Thyroid gland (tissue), 4 donors: Measurements from ENCODE around the gene CDH23. TPM values are rescaled to one million over a fixed set of nuclear protein-coding genes. Genes with fewer than 3 reads are reported as not detected.

Source experiments
- DNase-seq, 2 donors: peaks; one replicate each; pipeline ENCODE4 v3.0.0-alpha.2; 2019
- H3K27ac ChIP-seq, 3 donors: fragments of 200-600 bp; sonication (generic); 1 replicate in 2 of 3; 2 replicates in 1 of 3; pipeline ENCODE4 v1.5.1; 2016 to 2019; ENCODE audit warnings: mild to moderate bottlenecking in 1 of 3, moderate library complexity in 1 of 3
- H3K27me3 ChIP-seq: fragments of 200-600 bp; sonication (generic); one replicate; pipeline ENCODE4 v1.5.1; 2019
- H3K36me3 ChIP-seq, 2 donors: fragments of 200-600 bp; sonication (generic); one replicate each; pipeline ENCODE4 v1.5.1; 2016 to 2019
- H3K4me1 ChIP-seq, 2 donors: fragments of 200-600 bp; sonication (generic); one replicate each; pipeline ENCODE4 v1.5.1; 2017 to 2019
- H3K4me3 ChIP-seq, 3 donors: fragments of 200-600 bp; sonication (generic); replicated peaks in 1 of 3; 1 replicate in 2 of 3; 2 replicates in 1 of 3; pipeline ENCODE4 v1.5.1; 2016; ENCODE audit warnings: mild to moderate bottlenecking in 1 of 3
- H3K9me3 ChIP-seq: fragments of 200-600 bp; sonication (generic); one replicate; pipeline ENCODE4 v1.5.1; 2017
- POLR2A ChIP-seq, 2 donors: fragments of 450-650 bp; IDR thresholded peaks; one replicate each; pipeline ENCODE4 v1.6.1; 2017; ENCODE audit warnings: antibody characterized with exemption in 2 of 2, mild to moderate bottlenecking in 2 of 2, moderate library complexity in 1 of 2
- WGBS, 2 donors: methylation state at CpG; one replicate each; pipeline ENCODE4 v1.1.5; 2017; 5-methylcytosine and 5-hydroxymethylcytosine counted together
- intact Hi-C: fragments of 100-400 bp; cut with DNase I; formaldehyde crosslinking; loops from one replicate; pipeline ENCODE4 v1.15.1; 2023
- total RNA-seq, 4 donors: library from RNA; depleted of rRNA; stranded (reverse); fragments of >200 nt; gene quantifications; one replicate each; pipeline ENCODE4 v1.2.3, GENCODE V29; 2016
- TF ChIP-seq, protein P1 (sequence below), 6 experiments: fragments of 200-600 bp in 3 of 6; fragments of 450-650 bp in 3 of 6; sonication (generic) in 3 of 6; IDR thresholded peaks; one replicate each; pipeline ENCODE4 v1.5.1; 2016 to 2019; ENCODE audit warnings: antibody characterized with exemption in 6 of 6, mild to moderate bottlenecking in 2 of 6, inconsistent platforms in 1 of 6, moderate library complexity in 1 of 6

CDH23 gene
- total RNA-seq, 4 donors from 2014 or later = 3.0 to 4.2 (median 3.9) TPM

DNA sequence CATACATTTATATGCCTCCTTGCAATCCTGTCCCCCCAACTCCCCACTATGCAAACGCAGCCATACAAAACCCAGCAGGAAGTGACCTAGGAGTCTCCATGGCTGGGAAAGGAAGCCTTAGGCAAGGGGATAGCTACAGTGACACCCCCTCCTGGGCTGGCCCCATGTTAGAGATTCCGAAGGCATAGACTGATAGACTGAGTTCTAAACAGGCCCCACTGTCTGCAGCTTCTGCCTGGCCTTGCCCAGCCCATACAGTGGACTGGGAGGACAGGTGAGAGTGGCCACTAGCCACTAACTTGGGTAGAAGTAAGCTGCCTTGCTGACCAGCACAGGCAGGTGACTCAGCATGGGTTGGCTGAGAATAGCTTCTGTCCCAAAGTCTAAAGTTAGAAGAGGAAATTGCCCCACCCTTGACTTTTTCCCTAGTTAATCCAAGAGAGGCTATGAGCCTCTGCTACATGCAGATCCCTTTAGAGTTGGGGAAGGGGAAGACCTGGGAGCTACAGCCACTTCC is 216.6 kb downstream of the CDH23 start:
- H3K36me3 ChIP-seq = no peaks in the 10 kb centered on the region
- DNase-seq = no peak
- intact Hi-C loops = no loop called here
- no peaks in the 10 kb centered on the region for H3K9me3 ChIP-seq
- TF ChIP-seq, protein P1, sequence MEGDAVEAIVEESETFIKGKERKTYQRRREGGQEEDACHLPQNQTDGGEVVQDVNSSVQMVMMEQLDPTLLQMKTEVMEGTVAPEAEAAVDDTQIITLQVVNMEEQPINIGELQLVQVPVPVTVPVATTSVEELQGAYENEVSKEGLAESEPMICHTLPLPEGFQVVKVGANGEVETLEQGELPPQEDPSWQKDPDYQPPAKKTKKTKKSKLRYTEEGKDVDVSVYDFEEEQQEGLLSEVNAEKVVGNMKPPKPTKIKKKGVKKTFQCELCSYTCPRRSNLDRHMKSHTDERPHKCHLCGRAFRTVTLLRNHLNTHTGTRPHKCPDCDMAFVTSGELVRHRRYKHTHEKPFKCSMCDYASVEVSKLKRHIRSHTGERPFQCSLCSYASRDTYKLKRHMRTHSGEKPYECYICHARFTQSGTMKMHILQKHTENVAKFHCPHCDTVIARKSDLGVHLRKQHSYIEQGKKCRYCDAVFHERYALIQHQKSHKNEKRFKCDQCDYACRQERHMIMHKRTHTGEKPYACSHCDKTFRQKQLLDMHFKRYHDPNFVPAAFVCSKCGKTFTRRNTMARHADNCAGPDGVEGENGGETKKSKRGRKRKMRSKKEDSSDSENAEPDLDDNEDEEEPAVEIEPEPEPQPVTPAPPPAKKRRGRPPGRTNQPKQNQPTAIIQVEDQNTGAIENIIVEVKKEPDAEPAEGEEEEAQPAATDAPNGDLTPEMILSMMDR (IDR thresholded peaks at IDR 0.05) = no peak
- no peak for TF ChIP-seq POLR2A (IDR thresholded peaks at IDR 0.05)
- peaks cover 8 to 30% of the 10 kb centered on the region in 2 donors for H3K4me1 ChIP-seq
- H3K27ac ChIP-seq = no peak overlapping the region
- no peaks in the 10 kb centered on the region for H3K27me3 ChIP-seq
- H3K4me3 ChIP-seq = no peak overlapping the region
- 53 to 77% methylated on average over 1 to 2 of the region's 2 CpGs for whole genome bisulfite sequencing, 2 donors

DNA sequence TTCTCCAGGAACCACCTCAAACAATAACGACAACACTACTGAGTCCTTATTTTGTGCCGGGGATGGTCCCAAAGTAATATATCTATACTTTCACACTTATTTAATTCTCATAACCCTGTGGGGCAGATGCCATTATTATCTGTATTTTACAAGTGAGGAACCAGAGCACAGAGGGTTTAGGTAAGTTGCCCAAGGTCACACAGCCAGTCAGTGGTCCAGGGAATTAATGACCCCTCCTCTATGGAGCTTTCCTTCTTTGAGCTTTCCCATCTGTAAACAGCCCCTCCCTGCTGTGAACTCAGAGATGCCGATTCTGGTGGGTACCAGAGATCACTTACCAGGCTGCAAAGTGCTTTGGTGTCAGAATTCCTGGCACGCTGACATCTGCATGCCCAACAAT is 217.2 kb downstream of the CDH23 start:
- Histone ChIP-seq H3K36me3 (no peaks in the 10 kb centered on the region), H3K27ac (no peak overlapping the region), H3K9me3 (no peaks in the 10 kb centered on the region), H3K27me3 (no peaks in the 10 kb centered on the region), H3K4me1 (peaks cover 8 to 29% of the 10 kb centered on the region in 2 donors), H3K4me3 (no peak overlapping the region)
- WGBS, 2 donors = 84 to 87% methylated on average over 4 of the region's 4 CpGs
- intact Hi-C loops = no loop called here
- no peak for DNase-seq
- TF ChIP-seq POLR2A (IDR thresholded peaks at IDR 0.05) = no peak
- TF ChIP-seq, protein P1 (IDR thresholded peaks at IDR 0.05) = no peak

DNA sequence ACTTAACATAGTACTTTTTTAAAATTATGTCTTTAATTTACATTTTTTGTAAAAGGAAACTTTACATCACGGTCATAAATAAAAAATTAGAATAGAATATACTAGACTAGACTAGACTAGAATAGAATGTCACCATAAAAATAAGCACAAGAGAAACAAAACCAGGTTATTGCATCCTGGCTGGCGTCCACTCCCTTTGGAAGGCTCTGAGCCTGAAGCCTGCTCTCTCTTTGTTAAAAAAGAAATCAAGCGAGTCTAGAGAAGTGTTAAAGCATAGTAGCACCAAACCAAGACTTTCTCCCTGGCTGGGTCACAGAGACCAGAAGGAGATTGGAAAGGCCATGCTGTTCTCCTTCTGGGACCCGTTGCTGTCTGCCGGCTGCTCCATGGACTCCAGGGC is 218.2 kb downstream of the CDH23 start:
- H3K9me3 ChIP-seq = no peaks in the 10 kb centered on the region
- H3K27me3 ChIP-seq = no peaks in the 10 kb centered on the region
- intact Hi-C loops = no loop called here
- WGBS, 2 donors = 36 to 40% methylated on average over 5 of the region's 5 CpGs
- peak overlapping the region; percentile 48 to 63 (median 62) for H3K27ac ChIP-seq
- TF ChIP-seq POLR2A (IDR thresholded peaks at IDR 0.05) = no peak
- TF ChIP-seq, protein P1 (IDR thresholded peaks at IDR 0.05) = no peak
- no peak overlapping the region for H3K4me3 ChIP-seq
- H3K36me3 ChIP-seq = no peaks in the 10 kb centered on the region
- DNase-seq = peak; percentile 65 to 80
- peaks cover 8 to 28% of the 10 kb centered on the region in 2 donors for H3K4me1 ChIP-seq

DNA sequence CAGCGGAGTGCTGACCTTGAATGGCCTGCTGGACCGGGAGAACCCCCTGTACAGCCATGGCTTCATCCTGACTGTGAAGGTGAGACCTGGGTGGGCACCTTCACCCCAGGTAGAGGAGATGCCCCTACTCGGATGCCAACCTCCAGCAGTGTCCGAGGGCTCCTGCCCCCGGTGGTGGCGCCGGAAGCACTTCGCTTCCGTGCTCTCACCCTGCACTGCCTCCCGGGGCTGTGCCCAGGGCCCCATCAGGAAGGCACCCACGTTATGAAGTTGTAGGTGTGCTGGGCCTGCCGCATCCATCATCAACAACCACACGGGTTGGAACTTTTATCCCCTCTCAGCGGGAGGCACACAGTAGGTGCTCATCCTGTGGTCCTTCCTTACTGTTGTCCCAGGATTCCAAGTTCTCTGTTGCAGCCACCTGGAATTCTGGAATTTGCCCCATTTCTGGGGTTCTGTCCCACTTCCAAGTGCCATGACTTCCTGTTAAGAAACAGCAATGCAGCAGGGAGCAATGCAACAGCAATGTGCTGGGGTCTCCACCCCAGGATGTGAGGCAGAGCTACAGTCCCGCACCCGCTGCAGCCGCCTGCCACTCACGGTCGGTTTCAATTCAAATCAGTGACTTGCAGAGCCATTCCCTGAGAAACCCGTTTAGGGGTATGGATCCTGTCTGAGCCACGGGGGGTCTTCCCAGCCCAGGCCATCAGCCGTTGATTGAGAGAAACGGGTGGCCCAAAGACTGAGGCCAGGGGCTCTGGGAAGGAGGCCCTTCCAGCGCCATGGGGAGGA is 219.0 kb downstream of the CDH23 start:
- WGBS, 2 donors = 84 to 85% methylated on average over 12 to 18 of the region's 24 CpGs
- TF ChIP-seq, protein P1 (IDR thresholded peaks at IDR 0.05) = no peak
- TF ChIP-seq POLR2A (IDR thresholded peaks at IDR 0.05) = no peak
- Histone ChIP-seq H3K4me3 (no peak overlapping the region), H3K27me3 (no peaks in the 10 kb centered on the region), H3K4me1 (peaks cover 14 to 35% of the 10 kb centered on the region in 2 donors), H3K27ac (peak overlapping the region; percentile 48 to 63 (median 62)), H3K36me3 (no peaks in the 10 kb centered on the region), H3K9me3 (no peaks in the 10 kb centered on the region)
- intact Hi-C loops = no loop called here
- DNase-seq = no peak
